ENCODE results near the gene NAALADL2. TPM values are rescaled to one million over a fixed set of nuclear protein-coding genes. Genes with fewer than 3 reads are reported as not detected.

Gene NAALADL2
- polyA plus RNA-seq, 3 donors, result not detected

DNA sequence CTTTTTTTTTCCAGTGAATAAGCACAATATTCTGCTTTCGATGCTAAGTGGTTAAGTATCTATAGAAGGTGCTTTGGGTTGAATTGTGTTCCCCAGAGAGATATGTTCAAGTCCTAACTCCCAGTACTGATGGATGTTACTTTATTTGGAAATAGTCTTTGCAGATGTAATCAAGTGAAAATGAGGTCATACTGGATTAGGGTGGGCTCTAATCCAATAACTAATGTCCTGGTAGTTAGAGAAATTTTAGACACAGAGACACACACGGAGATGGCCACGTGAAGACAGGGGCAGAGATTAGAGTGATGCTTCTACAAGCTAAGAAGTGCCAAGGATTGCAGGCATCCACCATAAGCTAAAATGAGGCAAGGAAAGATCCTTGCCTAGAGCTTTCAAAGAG, 662.3 kb downstream of the NAALADL2 start:
- WGBS (ENCODE audit: insufficient coverage), result 89% methylated on average over 2 of the region's 3 CpGs

GRCh38 chr3:175526191-175526590, 667.1 kb downstream of the NAALADL2 start:
- DNase-seq, result no peak
- peak overlapping the region; percentile 7 for H3K9ac ChIP-seq (ENCODE audit: insufficient read depth, low read length, poor library complexity, severe bottlenecking)
- H3K36me3 Mint-ChIP-seq, result no peaks in the 10 kb centered on the region
- no peaks in the 10 kb centered on the region for H3K36me3 ChIP-seq (replicated peaks in 1 of 2; ENCODE audit: control insufficient read depth in 1 of 2, insufficient read depth in 2 of 2, low read length in 2 of 2)
- peak overlapping the region; percentile 67 to 82 for H3K4me3 Mint-ChIP-seq
- peak overlapping the region; percentile 52 for H2AFZ ChIP-seq (ENCODE audit: insufficient read depth, low read depth, low read length, poor library complexity, severe bottlenecking)
- H3K79me2 ChIP-seq (ENCODE audit: insufficient read depth, low read length), result no peaks in the 10 kb centered on the region
- TF ChIP-seq CTCF (IDR thresholded peaks at IDR 0.05), result no peak
- peaks cover 2 to 12% (median 7%) of the 10 kb centered on the region in 7 donors for H3K9me3 Mint-ChIP-seq
- H3K27me3 Mint-ChIP-seq (ENCODE audit: low read depth in 3 of 3), result peaks cover 0 to 4% (median 0%) of the 10 kb centered on the region in 3 donors
- H3K4me2 ChIP-seq (replicated peaks; ENCODE audit: extremely low read depth, low read length, poor library complexity, severe bottlenecking), result peak overlapping the region; percentile 60
- H3K9me3 ChIP-seq (replicated peaks in 1 of 2; ENCODE audit: control insufficient read depth in 1 of 2, insufficient read depth in 1 of 2, low read length in 2 of 2), result peaks cover 5 to 7% of the 10 kb centered on the region in 2 donors
- H3K4me1 ChIP-seq (ENCODE audit: control insufficient read depth in 1 of 2, insufficient read depth in 2 of 2, low read length in 2 of 2), result no peaks in the 10 kb centered on the region
- H3K27ac Mint-ChIP-seq, result peak overlapping the region in 2 of 7 donors; percentile 6 to 10
- peaks cover 7% of the 10 kb centered on the region for H3K4me1 Mint-ChIP-seq
- WGBS (ENCODE audit: insufficient coverage), result no CpG with 5 or more reads among the region's 2 CpGs
- peak overlapping the region; percentile 24 to 56 (median 53) for H3K4me3 ChIP-seq (replicated peaks in 1 of 3; ENCODE audit: low read depth in 2 of 3, low read length in 3 of 3)
- no peaks in the 10 kb centered on the region for H3K27me3 ChIP-seq (ENCODE audit: control insufficient read depth in 2 of 2, insufficient read depth in 2 of 2, low read length in 2 of 2)
- intact Hi-C loops (cut with micrococcal nuclease), result no loop called here
- no peak overlapping the region for H3K27ac ChIP-seq (ENCODE audit: low read depth in 1 of 2, low read length in 2 of 2)
- no peaks in the 10 kb centered on the region for H4K20me1 ChIP-seq (ENCODE audit: insufficient read depth, low read length)

More for the DNA sequence above, 662.3 kb downstream of the NAALADL2 start:
- H4K20me1 ChIP-seq (ENCODE audit: insufficient read depth, low read length), result no peaks in the 10 kb centered on the region
- no peak overlapping the region for H3K27ac Mint-ChIP-seq
- no peaks in the 10 kb centered on the region for H3K36me3 Mint-ChIP-seq
- H3K36me3 ChIP-seq (replicated peaks in 1 of 2; ENCODE audit: control insufficient read depth in 1 of 2, insufficient read depth in 2 of 2, low read length in 2 of 2), result no peaks in the 10 kb centered on the region
- H3K4me1 ChIP-seq (ENCODE audit: control insufficient read depth in 1 of 2, insufficient read depth in 2 of 2, low read length in 2 of 2), result no peaks in the 10 kb centered on the region
- H3K9ac ChIP-seq (ENCODE audit: insufficient read depth, low read length, poor library complexity, severe bottlenecking), result no peak overlapping the region
- H3K4me2 ChIP-seq (replicated peaks; ENCODE audit: extremely low read depth, low read length, poor library complexity, severe bottlenecking), result no peak overlapping the region
- DNase-seq, result no peak
- no peak for TF ChIP-seq CTCF (IDR thresholded peaks at IDR 0.05)
- H3K27me3 Mint-ChIP-seq (ENCODE audit: low read depth in 3 of 3), result peaks cover 0 to 2% (median 0%) of the 10 kb centered on the region in 3 donors
- no peak overlapping the region for H3K4me3 ChIP-seq (replicated peaks in 1 of 3; ENCODE audit: low read depth in 2 of 3, low read length in 3 of 3)
- no peak overlapping the region for H3K4me3 Mint-ChIP-seq
- intact Hi-C loops (cut with micrococcal nuclease), result no loop called here
- H3K9me3 Mint-ChIP-seq, result peaks cover 0 to 5% (median 2%) of the 10 kb centered on the region in 7 donors
- H2AFZ ChIP-seq (ENCODE audit: insufficient read depth, low read depth, low read length, poor library complexity, severe bottlenecking), result no peak overlapping the region
- peaks cover 2% of the 10 kb centered on the region for H3K4me1 Mint-ChIP-seq
- H3K79me2 ChIP-seq (ENCODE audit: insufficient read depth, low read length), result no peaks in the 10 kb centered on the region
- H3K9me3 ChIP-seq (replicated peaks in 1 of 2; ENCODE audit: control insufficient read depth in 1 of 2, insufficient read depth in 1 of 2, low read length in 2 of 2), result peaks cover 0 to 4% of the 10 kb centered on the region in 2 donors
- H3K27me3 ChIP-seq (ENCODE audit: control insufficient read depth in 2 of 2, insufficient read depth in 2 of 2, low read length in 2 of 2), result no peaks in the 10 kb centered on the region
- H3K27ac ChIP-seq (ENCODE audit: low read depth in 1 of 2, low read length in 2 of 2), result no peak overlapping the region

Data from CD14-positive monocyte (primary cell).